Hematopoietic multipotent progenitor cell (in vitro differentiated cells): ENCODE data around the gene NINJ1. TPM values are rescaled to one million over a fixed set of nuclear protein-coding genes. Genes with fewer than 3 reads are reported as not detected.

ENCODE experiments used
- DNase-seq, 3 donors: peaks; one replicate each; pipeline ENCODE4 v3.0.0-alpha.2; 2011 to 2015; ENCODE audit warnings: low read depth in 2 of 3, low spot score in 2 of 3
- total RNA-seq: library from RNA; depleted of rRNA; stranded (reverse); fragments of >200 nt; gene quantifications from one replicate; pipeline ENCODE4 v1.2.3, GENCODE V29; 2012

Gene NINJ1
- total RNA-seq, 1 donor: 63.8 TPM

DNA sequence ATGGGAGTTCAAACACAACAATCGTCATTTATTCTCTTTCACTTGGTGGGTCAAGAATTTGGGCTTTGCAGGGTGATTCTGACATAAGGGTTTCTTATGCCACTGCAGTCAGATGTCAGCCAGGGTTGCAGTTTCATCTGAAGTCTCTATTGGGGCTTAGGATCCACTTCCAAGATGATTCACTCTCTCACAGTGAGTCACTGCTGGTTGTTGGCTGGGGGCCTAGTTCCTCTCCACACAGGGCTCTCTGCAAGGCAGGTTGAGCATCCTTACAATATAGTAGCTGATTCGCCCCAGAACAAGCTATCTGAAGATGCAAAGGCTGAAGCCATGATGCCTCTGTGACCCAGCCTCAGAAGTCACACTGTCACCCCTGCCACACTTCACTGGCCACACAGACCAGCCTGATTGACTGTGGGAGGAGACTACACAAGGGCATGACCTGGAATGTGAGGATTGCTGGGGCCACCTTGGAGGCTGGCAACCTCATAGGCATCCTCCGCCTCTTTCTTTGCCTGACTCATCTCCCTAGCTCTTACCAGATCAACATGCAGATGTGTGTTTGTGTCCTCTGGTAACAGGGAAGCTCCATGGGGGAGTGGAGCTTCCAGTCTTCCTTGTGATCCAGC, 42.5 kb downstream of the NINJ1 start:
- DNase-seq: peak in 2 of 3 donors; percentile 42 to 44

GRCh38 chr9:93091056-93091452, 43.0 kb downstream of the NINJ1 start:
- DNase-seq: no peak

DNA sequence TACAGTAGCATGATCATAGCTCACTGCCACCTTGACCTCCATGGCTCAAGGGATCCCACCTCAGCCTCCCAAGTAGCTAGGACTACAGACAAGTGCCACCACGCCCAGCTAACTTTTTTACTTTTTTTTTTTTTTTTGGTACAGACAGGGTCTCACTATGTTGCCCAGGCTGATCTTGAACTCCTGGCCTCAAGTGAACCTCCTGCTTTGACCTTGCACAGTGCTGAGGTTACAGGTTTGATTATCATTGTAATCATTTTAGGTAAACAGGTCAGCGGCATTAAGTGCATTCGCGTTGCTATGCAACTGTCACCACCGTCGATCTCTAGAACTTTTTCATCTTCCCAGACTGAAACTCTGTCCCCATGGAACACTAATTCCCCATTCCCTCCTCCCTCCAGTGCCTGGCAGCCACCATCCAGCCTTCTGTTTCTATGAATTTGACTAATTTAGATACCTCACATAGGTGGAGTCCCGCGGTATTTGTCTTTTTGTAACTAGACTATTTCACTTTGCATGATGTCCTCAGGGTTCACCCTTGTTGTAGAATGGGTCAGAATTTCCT, 43.9 kb downstream of the NINJ1 start:
- DNase-seq: no peak

DNA sequence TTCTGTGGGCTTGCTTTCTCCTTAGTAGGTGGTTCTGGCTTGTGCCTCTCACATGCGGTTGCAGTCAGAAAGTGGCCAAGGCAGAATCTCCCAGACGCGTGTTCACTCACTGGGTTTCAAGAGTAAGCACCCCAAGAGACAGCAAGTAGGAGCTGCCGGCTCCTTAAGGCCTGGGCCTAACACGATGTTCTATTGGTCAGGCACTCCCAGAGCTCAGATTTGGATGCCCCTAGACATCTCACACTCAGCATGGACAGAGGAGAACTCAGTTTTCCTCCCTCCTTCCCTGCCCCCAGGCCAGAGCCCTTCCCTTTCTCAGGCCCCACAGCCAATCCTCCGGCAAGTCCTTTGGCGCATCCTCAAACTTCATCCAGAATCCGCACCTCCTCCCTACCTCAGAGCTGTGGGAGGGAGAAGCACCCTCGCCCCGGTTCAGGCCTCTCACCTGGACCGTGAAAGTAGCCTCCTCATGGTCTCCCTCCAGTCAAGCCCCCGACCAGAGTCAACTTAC, 44.5 kb downstream of the NINJ1 start:
- DNase-seq: no peak

GRCh38 chr9:93089024-93089423, 45.0 kb downstream of the NINJ1 start:
- no peak for DNase-seq

DNA sequence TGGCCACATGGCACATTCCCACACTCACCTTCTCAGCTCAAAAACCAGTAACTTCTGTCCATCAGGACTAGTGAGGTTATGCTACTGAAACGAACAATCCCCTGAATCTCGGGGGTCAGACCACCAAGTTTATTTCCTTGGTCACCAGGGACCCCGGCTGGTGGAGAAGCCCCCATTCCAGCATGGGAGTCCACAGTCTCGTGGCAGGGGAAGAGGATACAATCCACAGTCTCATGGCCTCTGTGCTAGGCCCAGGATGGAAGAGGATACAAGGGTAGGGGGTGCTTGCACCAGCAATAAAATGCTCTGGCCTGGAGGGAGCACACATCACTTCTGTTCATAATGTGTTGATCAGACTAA, 45.4 kb downstream of the NINJ1 start:
- DNase-seq: no peak

- no peak for DNase-seq
These were observed 45.9 kb downstream of the NINJ1 start for GRCh38 chr9:93087971-93088655.

GRCh38 chr9:93086447-93087224, 47.4 kb downstream of the NINJ1 start:
- no peak for DNase-seq

- DNase-seq: no peak
These were observed 48.4 kb downstream of the NINJ1 start for GRCh38 chr9:93085676-93086075.

DNA sequence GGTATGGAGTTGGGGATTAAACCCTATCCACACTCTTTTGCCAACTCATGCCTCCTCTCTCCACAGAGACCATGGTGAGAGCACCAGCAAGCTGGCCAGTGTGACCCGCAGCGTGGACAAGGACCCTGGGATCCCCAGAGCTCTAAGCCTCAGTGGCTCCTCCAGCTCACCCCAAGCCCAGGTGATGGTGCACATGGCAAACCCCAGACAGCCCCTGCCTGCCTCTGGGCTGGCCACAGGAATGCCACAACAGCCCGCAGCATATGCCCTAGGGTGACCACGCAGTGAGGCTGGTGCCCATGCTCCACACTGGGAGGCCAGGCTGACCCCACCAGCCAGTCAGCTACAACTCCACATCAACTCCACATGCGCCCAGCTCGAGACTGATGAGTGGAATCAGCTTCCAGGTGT, 49.6 kb downstream of the NINJ1 start:
- no peak for DNase-seq

DNA sequence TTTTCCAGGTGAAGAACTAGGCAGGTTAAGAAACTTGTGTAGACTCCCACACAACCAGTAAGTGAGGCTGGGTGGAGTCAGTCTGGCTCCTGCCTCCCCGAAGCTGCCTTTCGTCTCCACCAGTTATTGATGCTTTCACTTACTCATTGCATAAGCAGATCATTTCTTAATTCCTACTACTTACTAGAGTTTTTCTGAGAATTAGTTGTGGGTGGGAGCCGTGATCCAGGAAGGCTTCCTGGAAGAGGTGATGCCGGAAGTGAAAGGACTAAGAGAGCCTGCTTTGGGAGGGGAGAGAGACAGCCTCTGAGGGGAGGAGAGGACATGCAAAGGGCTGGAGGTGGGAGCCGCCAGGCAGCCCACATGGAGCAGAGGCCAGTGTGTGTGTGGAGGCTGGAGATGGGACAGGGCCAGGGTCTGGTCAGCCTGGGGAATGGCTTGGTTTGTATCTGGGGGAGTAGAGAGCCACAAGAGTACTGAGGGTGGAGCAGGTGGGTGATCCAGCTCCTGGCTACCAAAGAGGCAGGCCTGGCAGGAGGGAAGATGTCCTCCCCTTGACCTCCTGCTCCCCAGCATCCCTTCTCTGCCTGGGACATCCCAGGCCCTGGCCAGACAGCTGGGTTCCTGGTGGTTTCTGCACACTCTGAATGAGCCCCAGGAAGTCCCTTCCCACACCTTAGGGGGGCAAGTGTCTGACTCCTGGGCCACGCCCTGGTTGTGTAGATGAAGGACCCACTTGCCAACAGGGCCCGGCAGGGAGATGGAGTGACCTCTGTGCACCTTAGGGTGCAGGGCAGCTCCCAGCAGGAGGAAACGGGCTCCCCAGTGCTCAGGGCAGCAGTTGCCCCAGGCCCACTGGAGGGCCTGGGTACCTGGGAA, 50.2 kb downstream of the NINJ1 start:
- no peak for DNase-seq

GRCh38 chr9:93082841-93083411, 51.1 kb downstream of the NINJ1 start:
- DNase-seq: peak in 1 of 3 donors; percentile 44

DNA sequence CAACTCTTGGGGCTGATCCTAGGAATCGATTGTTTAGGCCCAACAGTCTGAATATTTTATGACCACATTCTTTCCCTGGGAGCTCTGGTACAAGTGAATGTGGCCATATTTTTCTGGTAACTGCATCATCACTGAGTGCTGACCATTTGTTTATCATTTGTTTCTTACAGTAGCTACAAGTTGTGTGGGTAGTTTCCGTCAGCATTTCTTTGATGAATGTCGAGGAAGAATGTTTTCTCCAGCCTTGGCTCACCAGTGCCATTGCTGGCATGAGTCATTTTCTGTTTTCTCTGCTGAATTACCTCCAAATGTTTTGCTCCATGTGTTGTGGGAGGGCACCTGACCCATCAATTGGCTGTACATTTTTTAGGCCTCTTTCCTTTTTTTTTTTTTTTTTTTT, 52.1 kb downstream of the NINJ1 start:
- DNase-seq: no peak

DNA sequence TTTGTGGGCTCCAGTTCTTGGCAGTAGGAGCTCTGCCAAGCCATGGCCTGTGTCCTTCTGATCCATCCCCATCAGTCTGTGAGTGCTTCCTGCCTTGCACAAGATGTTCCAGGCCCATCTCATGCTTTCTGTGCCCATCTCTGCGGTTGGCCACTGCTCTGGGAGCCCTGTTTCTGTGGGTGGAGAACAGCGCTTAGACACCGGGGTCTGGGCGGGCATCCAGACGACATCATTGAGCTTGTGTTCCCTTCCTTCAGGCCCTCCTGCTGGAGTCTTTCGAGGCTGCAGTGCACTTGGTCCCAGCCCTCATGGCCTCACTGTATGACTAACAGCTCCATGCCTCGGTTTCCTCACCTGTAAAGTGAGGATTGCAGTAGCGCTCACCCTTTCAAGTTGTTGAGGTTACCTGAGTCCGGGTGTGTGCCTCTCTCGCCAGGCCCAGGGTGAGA, 52.9 kb downstream of the NINJ1 start:
- no peak for DNase-seq

DNA sequence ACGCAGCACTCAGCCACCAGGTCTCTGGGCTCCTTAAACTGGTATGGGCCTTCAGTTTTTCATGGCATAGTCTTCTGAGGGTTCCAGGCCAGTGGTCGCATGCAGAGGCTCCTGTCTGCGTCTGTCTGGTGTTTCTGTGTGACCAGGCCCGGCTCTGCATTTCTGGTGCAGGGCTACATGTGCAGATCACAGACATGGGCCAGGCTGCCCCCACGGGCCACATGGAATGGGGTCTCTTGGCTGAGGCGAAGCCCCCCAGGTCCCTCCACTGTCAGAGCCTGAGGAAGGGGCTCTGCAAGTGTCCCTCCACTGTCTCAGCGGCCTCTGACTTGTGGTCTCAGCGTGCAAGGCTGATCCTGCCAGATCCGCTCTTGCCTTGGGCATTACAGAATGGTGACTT, 53.6 kb downstream of the NINJ1 start:
- DNase-seq: no peak

GRCh38 chr9:93079371-93079770, 54.7 kb downstream of the NINJ1 start:
- DNase-seq: no peak

DNA sequence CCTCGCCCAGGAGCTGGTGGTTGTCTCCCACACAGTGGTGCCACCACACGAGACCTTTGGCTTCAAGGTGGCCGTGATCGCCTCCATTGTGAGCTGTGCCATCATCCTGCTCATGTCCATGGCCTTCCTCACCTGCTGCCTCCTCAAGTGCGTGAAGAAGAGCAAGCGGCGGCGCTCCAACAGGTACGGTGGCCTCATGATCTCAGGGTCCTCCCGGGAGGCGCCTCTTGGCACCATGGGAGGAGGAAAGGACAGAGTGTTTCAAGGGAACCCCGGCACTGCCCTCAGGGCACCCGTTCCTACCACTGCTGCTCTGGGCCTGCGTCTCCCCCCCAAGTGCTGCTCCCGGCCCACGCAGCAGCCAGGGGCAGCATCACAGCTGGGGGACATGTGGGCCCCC, 56.2 kb downstream of the NINJ1 start:
- DNase-seq: no peak

DNA sequence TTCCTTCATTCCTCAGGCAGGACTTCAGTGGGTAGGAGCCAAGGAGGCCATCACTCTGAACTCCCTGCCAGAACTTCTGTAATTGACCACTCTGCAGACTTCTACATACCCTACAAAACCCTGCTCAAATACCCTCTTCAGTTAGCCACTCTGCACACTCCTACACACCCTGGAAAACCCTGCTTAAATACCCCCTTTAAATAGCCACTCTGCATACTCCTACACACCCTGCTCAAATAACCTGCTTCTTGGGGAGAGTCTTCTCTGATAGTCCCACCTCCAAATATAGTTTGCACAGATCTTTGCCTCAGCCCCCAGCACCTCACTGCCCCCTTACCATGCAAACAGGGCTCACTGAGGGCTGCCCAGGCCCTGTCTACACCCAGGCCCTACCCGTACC, 56.7 kb downstream of the NINJ1 start:
- no peak for DNase-seq

GRCh38 chr9:93076792-93077128, 57.3 kb downstream of the NINJ1 start:
- DNase-seq: no peak
